ENCODE data around the gene STK39.

GRCh38 chr2:168149150-168149974 lies 98.0 kb downstream of the STK39 start:
- TF ChIP-seq POLR2A (IDR thresholded peaks at IDR 0.05) (no peak), CTCF (IDR thresholded peaks at IDR 0.05) (no peak)
